Measurements from ENCODE around the gene MIEF2. TPM values are rescaled to one million over a fixed set of nuclear protein-coding genes. Genes with fewer than 3 reads are reported as not detected.

The MIEF2 gene
- polyA plus RNA-seq, 3 donors: 3.5 to 6.1 (median 4.9) TPM

DNA sequence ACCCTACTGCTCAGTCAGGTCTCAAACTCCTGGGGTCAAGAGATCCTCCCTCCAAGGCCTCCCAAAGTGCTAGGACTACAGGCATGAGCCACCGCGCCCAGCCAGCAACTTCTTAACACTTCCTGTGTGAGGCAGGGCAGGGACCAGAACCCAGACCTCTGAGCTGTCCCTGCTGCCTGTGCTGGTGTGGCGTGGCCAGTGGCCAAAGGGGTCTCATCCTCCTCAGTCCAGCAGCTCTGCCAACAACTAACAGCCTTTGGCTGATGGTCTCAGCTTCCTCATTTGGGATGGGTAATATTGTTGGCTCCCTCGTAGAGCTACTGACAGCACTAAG, 36.4 kb upstream of the MIEF2 start:
- H3K27me3 Mint-ChIP-seq (ENCODE audit: low read depth in 3 of 3): peaks cover 3 to 9% (median 3%) of the 10 kb centered on the region in 3 donors
- H3K9me3 ChIP-seq (replicated peaks in 1 of 2; ENCODE audit: control insufficient read depth in 1 of 2, insufficient read depth in 1 of 2, low read length in 2 of 2): no peaks in the 10 kb centered on the region
- intact Hi-C loops (cut with micrococcal nuclease): no loop called here
- H3K4me3 ChIP-seq (replicated peaks in 1 of 3; ENCODE audit: low read depth in 2 of 3, low read length in 3 of 3): no peak overlapping the region
- TF ChIP-seq, protein P1, sequence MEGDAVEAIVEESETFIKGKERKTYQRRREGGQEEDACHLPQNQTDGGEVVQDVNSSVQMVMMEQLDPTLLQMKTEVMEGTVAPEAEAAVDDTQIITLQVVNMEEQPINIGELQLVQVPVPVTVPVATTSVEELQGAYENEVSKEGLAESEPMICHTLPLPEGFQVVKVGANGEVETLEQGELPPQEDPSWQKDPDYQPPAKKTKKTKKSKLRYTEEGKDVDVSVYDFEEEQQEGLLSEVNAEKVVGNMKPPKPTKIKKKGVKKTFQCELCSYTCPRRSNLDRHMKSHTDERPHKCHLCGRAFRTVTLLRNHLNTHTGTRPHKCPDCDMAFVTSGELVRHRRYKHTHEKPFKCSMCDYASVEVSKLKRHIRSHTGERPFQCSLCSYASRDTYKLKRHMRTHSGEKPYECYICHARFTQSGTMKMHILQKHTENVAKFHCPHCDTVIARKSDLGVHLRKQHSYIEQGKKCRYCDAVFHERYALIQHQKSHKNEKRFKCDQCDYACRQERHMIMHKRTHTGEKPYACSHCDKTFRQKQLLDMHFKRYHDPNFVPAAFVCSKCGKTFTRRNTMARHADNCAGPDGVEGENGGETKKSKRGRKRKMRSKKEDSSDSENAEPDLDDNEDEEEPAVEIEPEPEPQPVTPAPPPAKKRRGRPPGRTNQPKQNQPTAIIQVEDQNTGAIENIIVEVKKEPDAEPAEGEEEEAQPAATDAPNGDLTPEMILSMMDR (IDR thresholded peaks at IDR 0.05): no peak
- no peak overlapping the region for H3K9ac ChIP-seq (ENCODE audit: insufficient read depth, low read length, poor library complexity, severe bottlenecking)
- H3K27me3 ChIP-seq (ENCODE audit: control insufficient read depth in 2 of 2, insufficient read depth in 2 of 2, low read length in 2 of 2): no peaks in the 10 kb centered on the region
- H3K27ac ChIP-seq (ENCODE audit: low read depth in 1 of 2, low read length in 2 of 2): no peak overlapping the region
- H3K4me1 ChIP-seq (ENCODE audit: control insufficient read depth in 1 of 2, insufficient read depth in 2 of 2, low read length in 2 of 2): peaks cover 13 to 17% of the 10 kb centered on the region in 2 donors
- H4K20me1 ChIP-seq (ENCODE audit: insufficient read depth, low read length): peaks cover 3% of the 10 kb centered on the region
- no peak overlapping the region for H2AFZ ChIP-seq (ENCODE audit: insufficient read depth, low read depth, low read length, poor library complexity, severe bottlenecking)
- H3K27ac Mint-ChIP-seq: peak overlapping the region in 1 of 7 donors; percentile 26
- H3K79me2 ChIP-seq (ENCODE audit: insufficient read depth, low read length): no peaks in the 10 kb centered on the region
- no peak for DNase-seq
- no peak overlapping the region for H3K4me3 Mint-ChIP-seq
- peaks cover 0 to 2% (median 0%) of the 10 kb centered on the region in 7 donors for H3K9me3 Mint-ChIP-seq
- 14% methylated on average over 1 of the region's 4 CpGs for WGBS (ENCODE audit: insufficient coverage)
- no peaks in the 10 kb centered on the region for H3K36me3 ChIP-seq (replicated peaks in 1 of 2; ENCODE audit: control insufficient read depth in 1 of 2, insufficient read depth in 2 of 2, low read length in 2 of 2)
- H3K4me2 ChIP-seq (replicated peaks; ENCODE audit: extremely low read depth, low read length, poor library complexity, severe bottlenecking): no peak overlapping the region
- peaks cover 23% of the 10 kb centered on the region for H3K4me1 Mint-ChIP-seq
- no peaks in the 10 kb centered on the region for H3K36me3 Mint-ChIP-seq

GRCh38 chr17:18224387-18225120, 35.9 kb upstream of the MIEF2 start:
- Histone ChIP-seq H4K20me1 (ENCODE audit: insufficient read depth, low read length) (peaks cover 3% of the 10 kb centered on the region), H2AFZ (ENCODE audit: insufficient read depth, low read depth, low read length, poor library complexity, severe bottlenecking) (peak overlapping the region; percentile 76), H3K27me3 (ENCODE audit: control insufficient read depth in 2 of 2, insufficient read depth in 2 of 2, low read length in 2 of 2) (no peaks in the 10 kb centered on the region), H3K79me2 (ENCODE audit: insufficient read depth, low read length) (no peaks in the 10 kb centered on the region), H3K4me2 (replicated peaks; ENCODE audit: extremely low read depth, low read length, poor library complexity, severe bottlenecking) (peak overlapping the region; percentile 76), H3K36me3 (replicated peaks in 1 of 2; ENCODE audit: control insufficient read depth in 1 of 2, insufficient read depth in 2 of 2, low read length in 2 of 2) (no peaks in the 10 kb centered on the region), H3K4me1 (ENCODE audit: control insufficient read depth in 1 of 2, insufficient read depth in 2 of 2, low read length in 2 of 2) (peaks cover 13 to 17% of the 10 kb centered on the region in 2 donors), H3K4me3 (replicated peaks in 1 of 3; ENCODE audit: low read depth in 2 of 3, low read length in 3 of 3) (peak overlapping the region in 1 of 3 experiments; percentile 68), H3K27ac (ENCODE audit: low read depth in 1 of 2, low read length in 2 of 2) (no peak overlapping the region), H3K9me3 (replicated peaks in 1 of 2; ENCODE audit: control insufficient read depth in 1 of 2, insufficient read depth in 1 of 2, low read length in 2 of 2) (no peaks in the 10 kb centered on the region), H3K9ac (ENCODE audit: insufficient read depth, low read length, poor library complexity, severe bottlenecking) (no peak overlapping the region)
- TF ChIP-seq, protein P1 (IDR thresholded peaks at IDR 0.05): no peak
- Mint-ChIP-seq H3K36me3 (no peaks in the 10 kb centered on the region), H3K27me3 (ENCODE audit: low read depth in 3 of 3) (peaks cover 3 to 9% (median 5%) of the 10 kb centered on the region in 3 donors), H3K4me1 (peaks cover 23% of the 10 kb centered on the region), H3K4me3 (peak overlapping the region; percentile 58 to 79), H3K27ac (peak overlapping the region in 2 of 7 donors; percentile 13 to 19), H3K9me3 (peaks cover 0 to 2% (median 0%) of the 10 kb centered on the region in 7 donors)
- DNase-seq: no peak
- 60% methylated on average over 15 of the region's 23 CpGs for WGBS (ENCODE audit: insufficient coverage)
- intact Hi-C loops (cut with micrococcal nuclease): no loop called here
